HuH-7 (cell line): ENCODE results near the gene EMP2.
A peak's percentile ranks its signal among the peaks of the same experiment; 100 is the strongest.
"Not testable (repeated sequence)": the region's sequence is repeated elsewhere in the genome, so short reads cannot be mapped to it uniquely, and the experiment has no call there.

Experiments used
- DNase-seq: peaks from one replicate; pipeline ENCODE4 v3.0.0; 2011; ENCODE audit warnings: low spot score

EMP2 gene

GRCh38 chr16:10521681-10522274 is 58.6 kb downstream of the EMP2 start:
- peak; percentile 54 for DNase-seq

- DNase-seq, result no peak
Measured at GRCh38 chr16:10520869-10521578, 59.4 kb downstream of the EMP2 start.

- peak; percentile 43 for DNase-seq
Measured at GRCh38 chr16:10519929-10520868, 60.2 kb downstream of the EMP2 start.

GRCh38 chr16:10519297-10519696 is 61.1 kb downstream of the EMP2 start:
- DNase-seq, result no peak

GRCh38 chr16:10518479-10519041 is 61.8 kb downstream of the EMP2 start:
- DNase-seq, result no peak

- no peak for DNase-seq
Measured at GRCh38 chr16:10517868-10518267, 62.5 kb downstream of the EMP2 start.

GRCh38 chr16:10514369-10515055 is 65.9 kb downstream of the EMP2 start:
- DNase-seq, result peak; percentile 48

- DNase-seq, result no peak
Measured at GRCh38 chr16:10511829-10512228, 68.6 kb downstream of the EMP2 start.

GRCh38 chr16:10510279-10510678 is 70.1 kb downstream of the EMP2 start:
- no peak for DNase-seq

GRCh38 chr16:10509534-10510025 is 70.8 kb downstream of the EMP2 start:
- peak; percentile 77 for DNase-seq

- not testable (repeated sequence) for DNase-seq
Measured at GRCh38 chr16:10505286-10505685, 75.1 kb downstream of the EMP2 start.

GRCh38 chr16:10504404-10504885 is 76.0 kb downstream of the EMP2 start:
- DNase-seq, result no peak

- no peak for DNase-seq
Measured at GRCh38 chr16:10502776-10503175, 77.6 kb downstream of the EMP2 start.

- DNase-seq, result no peak
Measured at GRCh38 chr16:10501016-10501607, 79.3 kb downstream of the EMP2 start.

- no peak for DNase-seq
Measured at GRCh38 chr16:10500582-10500981, 79.8 kb downstream of the EMP2 start.

- no peak for DNase-seq
Measured at GRCh38 chr16:10497132-10498101, 83.0 kb downstream of the EMP2 start.

GRCh38 chr16:10495031-10495345 is 85.4 kb downstream of the EMP2 start:
- no peak for DNase-seq

GRCh38 chr16:10494343-10495030 is 85.9 kb downstream of the EMP2 start:
- no peak for DNase-seq

- no peak for DNase-seq
Measured at GRCh38 chr16:10493276-10493675, 87.1 kb downstream of the EMP2 start.
